Right ventricle myocardium superior (tissue), 1 donor: Measurements from ENCODE around the gene CABLES2. TPM values are rescaled to one million over a fixed set of nuclear protein-coding genes. Genes with fewer than 3 reads are reported as not detected.

Source experiments
- ATAC-seq: fragments of 200-7000 bp; cut with Tn5 transposase; one replicate; pipeline ENCODE4 v1.9.1; 2020; ENCODE audit warnings: mild to moderate bottlenecking; ENCODE audit not compliant: poor library complexity
- DNase-seq: peaks from one replicate; pipeline ENCODE4 v3.0.0-alpha.2; 2020
- intact Hi-C: fragments of 100-400 bp; cut with DNase I; formaldehyde crosslinking; loops from one replicate; pipeline ENCODE4 v1.11.2; 2022
- long read RNA-seq: library from polyadenylated mRNA; unstranded; transcript quantifications from one replicate; pipeline ENCODE4 v2.0.0, GENCODE V29; 2021
- total RNA-seq: library from RNA; stranded (reverse); fragmentation: NEBNext Ultra II Directional; extraction: Animal tissue kit (Norgen Biotek cat#: 25700); gene quantifications from one replicate; pipeline ENCODE4 v1.2.1, GENCODE V29; 2021
- donor health status: DM: no; HTN: yes; CAD: no; lungs with severe emphysema.

CABLES2 gene
- total RNA-seq, result 15.0 TPM
- long read RNA-seq, transcript CABLES2-201 (10 exons, 3,785 nt), result major isoform, 66 of 94 reads
- long read RNA-seq, partial matches to known transcripts, result 17 of 94 reads
- long read RNA-seq, other reads (novel, unspliced or antisense), result 11 of 94 reads

DNA sequence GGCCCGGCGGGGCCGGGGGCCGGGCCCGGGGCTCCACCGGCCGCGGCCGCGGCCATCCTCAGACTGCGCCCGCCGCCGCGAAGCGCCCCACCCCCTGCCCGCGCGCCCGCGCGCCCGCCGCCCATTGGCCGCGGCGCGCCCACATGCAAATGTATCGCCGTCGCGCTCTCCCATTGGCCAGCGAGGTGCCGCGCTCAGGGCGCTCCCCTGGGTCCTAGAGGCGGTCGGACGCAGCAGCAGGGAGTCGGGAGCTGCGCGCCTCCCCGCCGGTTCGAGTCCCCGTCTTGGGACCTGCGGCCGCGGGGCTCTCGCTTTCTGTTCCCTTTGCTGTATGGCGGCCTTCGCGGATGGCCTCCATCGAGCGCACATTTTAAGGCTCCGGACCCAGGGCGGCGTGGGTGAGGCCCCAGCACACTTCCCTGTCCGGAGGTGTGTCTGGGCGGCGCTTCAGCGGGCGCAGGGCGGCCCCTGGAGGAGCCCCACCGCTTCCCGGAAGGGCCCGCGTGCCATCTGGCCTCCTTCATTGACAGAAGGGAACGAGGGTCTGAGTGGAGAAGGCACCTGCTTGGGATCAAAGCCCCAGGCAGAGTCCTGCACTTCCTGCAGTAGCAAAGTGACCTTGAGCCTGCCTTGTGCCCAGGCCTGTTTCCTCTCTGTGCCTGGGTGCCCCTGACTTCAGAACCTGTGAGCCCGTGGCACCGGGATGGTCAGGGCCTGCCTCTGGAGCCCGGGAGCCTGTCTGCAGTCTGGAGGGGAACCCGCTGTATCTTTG is at the start of gene CABLES2:
Gene CABLES2, minus strand, starts transcription at position 65 of the 772 bp plus-strand sequence. Its CDS starts 9 bp downstream, at position 56.
- ATAC-seq, result peak; percentile 92
- DNase-seq, result peak; percentile 97
- intact Hi-C loops, result no loop called here

DNA sequence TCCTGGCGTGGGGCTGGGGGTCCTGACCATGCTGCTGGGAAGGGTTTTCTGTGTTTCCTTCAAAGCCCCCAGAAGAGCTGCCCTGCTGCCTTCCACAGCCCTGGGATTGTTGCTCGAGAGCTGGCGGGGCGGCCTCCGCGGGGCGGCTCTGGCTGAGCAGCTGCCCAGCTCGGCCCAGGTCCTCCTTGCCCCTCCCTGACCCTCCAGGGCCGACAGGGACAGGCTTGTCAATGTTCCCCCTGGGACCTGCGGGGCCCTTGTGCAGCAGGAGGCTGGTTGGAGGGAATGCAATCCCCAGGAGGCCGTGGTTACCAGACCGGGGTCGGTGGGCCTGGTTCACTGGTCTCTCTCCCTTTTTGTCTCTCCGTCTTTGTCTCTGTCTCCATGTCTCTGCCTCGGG is 48.8 kb upstream of the CABLES2 start:
- intact Hi-C loops, result no loop called here
- no peak for ATAC-seq
- DNase-seq, result no peak

DNA sequence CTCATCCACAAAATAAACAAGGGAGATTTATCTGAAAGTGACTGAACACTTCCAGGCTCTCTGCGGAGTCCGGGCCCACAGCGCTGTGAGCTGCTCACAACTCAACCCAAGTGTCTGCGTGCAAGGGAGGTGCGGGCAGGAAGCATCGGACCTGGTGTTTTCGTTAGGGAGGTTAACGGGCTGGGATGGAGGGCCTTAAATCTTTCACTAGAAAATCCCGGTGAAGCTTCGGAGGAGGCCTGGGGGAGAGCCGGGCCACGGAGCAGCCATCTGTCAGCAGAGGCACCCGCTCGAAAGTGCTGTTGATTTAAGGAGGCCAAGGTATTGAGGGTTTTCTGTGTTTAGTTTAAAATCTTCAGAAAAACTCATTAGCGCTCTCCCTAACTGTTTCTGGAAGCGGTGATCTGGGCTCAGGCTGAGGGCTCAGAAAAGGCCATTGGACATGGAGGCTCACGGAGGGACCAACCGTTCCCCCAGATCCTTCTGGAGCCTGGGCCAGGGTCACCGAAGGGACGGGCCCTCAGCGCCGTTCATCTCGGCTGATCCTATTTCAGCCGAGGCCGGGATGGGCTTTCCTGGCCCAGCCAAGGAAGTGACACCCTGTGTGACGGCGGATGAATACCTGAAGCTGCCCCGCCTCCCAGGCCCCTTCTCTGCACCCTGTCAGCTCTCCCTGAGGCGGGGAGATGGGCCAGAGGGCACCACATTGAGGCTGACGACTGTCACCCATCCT is 48.0 kb upstream of the CABLES2 start:
- intact Hi-C loops, result no loop called here
- no peak for ATAC-seq

GRCh38 chr20:62453186-62453808 is 46.2 kb upstream of the CABLES2 start:
- ATAC-seq (no peak), DNase-seq (no peak)
- intact Hi-C loops, result no loop called here

More for the DNA sequence above, 48.0 kb upstream of the CABLES2 start:
- no peak for DNase-seq

DNA sequence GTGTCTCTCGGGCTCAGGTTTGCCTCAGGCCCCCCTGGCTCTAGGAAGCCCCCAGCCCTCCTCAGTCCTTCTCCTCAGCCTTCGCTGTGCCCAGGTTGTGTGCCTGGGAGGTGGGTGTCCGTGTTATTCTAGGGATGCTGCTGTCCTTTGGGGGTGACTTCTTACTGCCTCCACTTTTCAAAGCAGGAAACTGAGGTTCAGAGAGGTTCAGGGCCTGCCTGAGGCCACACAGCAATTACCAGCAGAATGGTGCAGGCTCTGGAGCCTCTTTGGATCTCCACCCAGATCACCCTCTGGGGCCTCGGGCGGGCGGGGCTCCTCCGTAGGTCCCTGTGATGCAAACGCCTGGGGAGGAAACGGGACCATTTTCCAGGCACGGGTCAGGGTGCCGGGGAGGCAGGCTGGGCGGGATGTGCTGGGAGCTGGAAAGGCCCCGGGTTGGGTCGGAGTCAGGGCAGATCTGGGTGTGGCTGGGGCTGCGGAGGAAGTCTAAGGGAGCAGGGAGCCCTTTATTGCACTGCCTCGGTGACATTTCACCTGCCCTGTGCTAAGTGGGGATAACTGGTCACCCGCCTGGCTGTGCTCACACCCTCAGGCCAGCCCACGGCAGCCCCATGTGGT is 45.5 kb upstream of the CABLES2 start:
- DNase-seq, result no peak
- intact Hi-C loops, result no loop called here
- no peak for ATAC-seq

DNA sequence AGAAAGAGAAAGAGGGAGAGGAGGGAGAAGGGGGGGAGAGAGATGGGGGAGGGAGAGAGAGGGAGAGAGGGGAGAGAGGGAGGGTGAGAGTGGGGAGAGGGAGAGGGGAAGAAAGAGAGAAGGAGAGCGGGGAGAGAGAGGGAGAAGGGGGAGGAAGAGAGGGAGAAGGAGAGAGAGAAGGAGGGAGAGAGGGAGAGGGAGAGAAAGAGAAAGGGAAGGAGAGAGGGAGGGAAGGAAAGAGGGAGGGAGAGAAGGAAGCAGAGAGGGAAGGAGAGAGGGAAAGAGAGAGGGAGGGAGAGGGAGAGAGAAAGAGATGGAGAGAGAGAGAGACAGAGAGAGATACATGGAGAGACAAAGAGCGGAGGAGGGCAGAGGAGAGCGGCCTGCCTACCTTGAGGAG is 44.9 kb upstream of the CABLES2 start:
- ATAC-seq (no peak), DNase-seq (no peak)
- intact Hi-C loops, result no loop called here

GRCh38 chr20:62451156-62451767 is 44.2 kb upstream of the CABLES2 start:
- no peak for ATAC-seq
- intact Hi-C loops, result no loop called here
- DNase-seq, result no peak

DNA sequence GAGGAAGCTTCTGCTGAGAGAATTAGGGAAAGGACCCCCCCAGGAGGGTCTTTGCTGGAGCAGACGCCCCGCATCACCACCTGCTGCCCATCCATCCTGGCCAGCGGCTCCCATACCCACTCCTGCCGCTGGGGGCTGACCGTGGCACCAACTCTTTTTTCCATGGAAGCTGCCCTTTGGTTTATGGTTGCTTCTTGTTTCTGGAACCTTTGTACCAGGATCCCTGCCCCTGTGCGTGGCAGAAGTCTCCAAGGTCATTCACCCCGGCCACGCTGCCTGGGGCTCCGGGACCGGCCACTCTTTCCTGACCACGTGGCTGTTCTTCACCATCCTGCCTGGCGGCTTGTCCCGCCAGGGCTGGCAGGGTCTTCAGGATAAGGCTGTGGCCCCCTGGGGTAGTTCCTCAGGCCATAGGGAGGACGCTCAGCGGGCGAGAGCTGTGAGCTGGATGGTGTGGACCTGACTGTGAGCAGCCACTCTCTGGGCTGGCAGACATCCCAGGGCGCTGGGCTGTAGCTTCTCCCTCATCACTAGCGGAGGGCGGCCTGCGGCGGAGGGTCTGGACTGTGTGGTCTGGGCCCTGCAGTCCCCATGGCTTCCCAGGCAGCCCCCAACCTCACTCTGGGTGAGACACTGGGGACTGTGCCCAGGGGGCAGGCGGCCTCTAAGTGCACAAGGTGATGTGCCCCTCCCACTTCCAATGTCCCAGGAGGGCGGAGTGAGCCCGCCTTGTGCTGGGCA is 43.0 kb upstream of the CABLES2 start:
- ATAC-seq, result peak; percentile 72
- DNase-seq, result peak; percentile 63
- intact Hi-C loops, result no loop called here

DNA sequence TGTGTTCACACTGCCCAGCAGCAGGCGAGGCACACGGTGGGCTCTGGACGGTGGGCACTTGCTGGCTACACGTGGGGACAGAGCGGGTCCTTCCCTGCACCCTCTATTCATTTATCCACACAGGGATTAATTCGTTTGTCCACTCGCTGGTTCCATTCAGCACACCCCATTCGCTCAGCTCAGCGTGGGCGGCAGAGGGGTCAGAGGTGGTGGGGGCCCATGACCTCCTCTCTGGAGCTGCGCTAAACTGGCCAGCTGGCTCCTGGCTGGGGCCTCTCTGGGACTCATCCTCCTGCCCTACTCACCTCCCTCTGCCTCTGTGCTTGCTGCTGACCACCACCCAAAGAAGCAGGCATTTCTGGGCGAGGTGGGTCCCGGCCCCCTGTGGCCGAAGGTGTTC is 41.7 kb upstream of the CABLES2 start:
- no peak for DNase-seq
- no peak for ATAC-seq
- intact Hi-C loops, result no loop called here

GRCh38 chr20:62448038-62448437 is 41.0 kb upstream of the CABLES2 start:
- ATAC-seq (no peak), DNase-seq (no peak)
- intact Hi-C loops, result no loop called here

DNA sequence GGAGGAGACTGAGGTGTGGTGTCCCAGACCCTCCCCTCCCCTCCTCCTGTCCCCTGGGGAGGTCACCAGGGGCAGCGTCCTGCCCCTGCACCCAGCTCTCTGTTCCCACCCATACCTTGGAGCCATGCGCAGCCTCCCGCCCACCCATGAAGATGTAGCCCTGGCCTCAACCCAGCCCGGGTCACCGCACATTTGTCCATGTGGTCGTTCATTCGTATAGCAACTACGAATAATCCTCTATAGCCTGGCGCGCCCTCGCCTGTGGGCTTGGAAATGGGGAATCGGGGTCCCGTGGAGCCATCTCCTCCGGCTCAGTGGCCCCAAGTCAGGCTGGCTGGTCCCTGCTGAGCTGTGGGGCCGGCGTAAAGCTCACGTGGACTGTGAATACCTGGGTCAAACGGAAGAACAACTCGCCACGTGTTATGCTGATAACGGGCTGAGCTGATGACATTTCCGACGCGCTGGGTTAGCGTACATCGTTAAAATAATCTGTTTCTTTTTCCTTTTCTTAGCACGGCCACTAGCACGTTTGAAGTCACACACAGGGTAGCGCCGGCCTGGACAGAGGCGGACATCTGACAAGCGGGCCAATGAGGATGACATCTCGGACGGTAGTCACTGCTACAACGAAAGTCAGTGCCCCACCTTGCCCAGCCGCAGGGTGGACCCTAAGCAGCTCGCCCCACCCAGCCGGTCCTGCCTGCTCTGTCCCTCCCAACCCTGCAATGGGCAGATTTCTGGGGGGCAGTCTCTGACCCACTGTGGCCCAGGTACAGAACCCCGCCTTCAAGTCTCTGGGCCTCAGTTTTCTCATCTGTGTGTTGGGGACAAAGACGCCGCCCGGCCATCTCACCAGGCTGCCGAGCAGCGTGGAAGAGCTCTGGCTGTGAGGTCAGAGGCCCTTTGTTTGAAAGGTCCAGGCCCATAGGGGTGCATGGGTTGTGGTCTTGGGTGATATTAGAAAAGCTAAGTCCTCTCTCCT is 40.1 kb upstream of the CABLES2 start:
- ATAC-seq, result no peak
- no peak for DNase-seq
- intact Hi-C loops, result no loop called here

DNA sequence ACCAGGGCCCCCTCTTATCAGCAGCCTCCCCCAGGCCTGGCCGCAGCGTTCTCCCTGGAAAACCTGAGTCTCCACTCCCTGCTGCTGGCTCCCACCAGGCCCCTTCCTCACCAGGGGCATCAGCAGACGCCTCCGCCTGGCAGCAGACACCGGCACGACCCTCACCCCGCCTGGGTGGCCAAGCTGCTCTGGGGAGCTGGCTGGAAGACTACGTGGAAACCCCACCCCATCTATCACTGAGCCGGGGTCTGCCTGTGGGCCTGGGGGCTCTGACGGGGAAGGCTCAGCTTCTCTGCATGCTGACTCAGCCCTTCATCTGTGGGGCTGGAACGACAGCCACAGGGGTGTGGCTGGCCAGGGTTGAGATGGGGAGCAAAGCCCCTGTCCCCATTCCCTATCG is 39.4 kb upstream of the CABLES2 start:
- intact Hi-C loops, result no loop called here
- no peak for ATAC-seq

GRCh38 chr20:62445553-62446340 is 38.7 kb upstream of the CABLES2 start:
- intact Hi-C loops, result no loop called here
- ATAC-seq, result no peak

More for the DNA sequence above, 39.4 kb upstream of the CABLES2 start:
- no peak for DNase-seq

GRCh38 chr20:62444286-62444685 is 37.2 kb upstream of the CABLES2 start:
- intact Hi-C loops, result no loop called here

More at GRCh38 chr20:62445553-62446340, 38.7 kb upstream of the CABLES2 start:
- DNase-seq, result no peak

DNA sequence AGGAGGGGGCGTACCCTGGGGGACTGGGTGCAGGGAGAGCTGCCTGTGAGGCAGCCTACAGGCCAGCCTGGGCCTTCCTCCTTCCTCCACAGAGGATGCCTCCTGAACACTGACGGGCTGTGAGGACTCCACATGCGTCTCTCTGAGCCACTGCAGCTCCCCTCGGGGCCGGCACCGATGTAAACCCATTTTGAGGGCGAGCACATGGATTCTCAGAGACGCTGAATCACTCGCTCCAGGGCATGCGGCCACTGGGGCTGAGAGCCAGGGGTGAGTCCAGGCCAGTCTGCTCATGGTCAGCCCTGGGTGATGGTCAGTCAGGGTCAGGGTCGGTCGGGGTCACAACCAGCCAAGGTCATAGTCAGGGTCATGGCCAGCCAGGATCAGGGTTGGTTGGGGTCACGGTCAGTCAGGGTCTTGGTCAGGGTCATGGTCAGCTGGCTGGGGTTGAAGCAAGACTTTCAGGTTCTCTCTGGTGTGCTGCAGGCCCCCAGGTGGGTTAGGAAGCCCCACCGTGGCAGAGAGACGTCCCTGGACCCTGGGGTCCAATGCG is 35.0 kb upstream of the CABLES2 start:
- ATAC-seq (no peak), DNase-seq (no peak)
- intact Hi-C loops, result no loop called here

More at GRCh38 chr20:62444286-62444685, 37.2 kb upstream of the CABLES2 start:
- ATAC-seq (no peak), DNase-seq (no peak)

DNA sequence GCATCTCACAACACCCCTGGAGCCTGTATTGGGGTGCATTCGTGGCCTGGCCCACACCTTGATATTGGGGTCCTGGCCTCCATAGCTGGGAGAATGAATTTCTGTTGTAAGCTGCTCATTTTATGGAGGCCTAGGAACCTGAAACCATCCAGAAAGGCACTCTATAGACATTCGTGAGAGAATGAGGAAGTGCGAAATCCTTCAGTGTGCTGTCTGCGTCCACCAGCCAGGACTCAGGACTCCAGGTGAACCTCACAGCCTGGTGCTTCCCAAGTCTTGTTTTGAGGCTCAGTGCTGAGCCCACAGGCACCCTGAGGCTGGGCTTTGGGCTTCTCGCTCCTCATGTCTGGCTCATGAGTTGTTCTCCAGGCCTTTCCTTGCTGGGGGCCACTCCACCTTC is 32.1 kb upstream of the CABLES2 start:
- no peak for DNase-seq

More for the DNA sequence above, 32.1 kb upstream of the CABLES2 start:
- intact Hi-C loops, result no loop called here
- ATAC-seq, result no peak
